Right lobe of liver (tissue), 4 donors: ENCODE results near the gene C4BPA.

Source experiments
- CTCF ChIP-seq, 4 donors: fragments of 200-600 bp in 3 of 4; fragments of 450-650 bp in 1 of 4; IDR thresholded peaks; one replicate each; pipeline versions ENCODE4 v1.5.1 to v1.8.0; 2016 to 2022; ENCODE audit warnings: antibody characterized with exemption in 4 of 4, mild to moderate bottlenecking in 2 of 4
- POLR2A ChIP-seq: fragments of 450-650 bp; IDR thresholded peaks from one replicate; pipeline ENCODE4 v1.6.1; 2017; ENCODE audit warnings: antibody characterized with exemption, mild to moderate bottlenecking
- donor health status: DM: no; HTN: no; CAD: no.
- donor health status: DM: no; HTN: no; CAD: no.
- donor health status: DM: no; HTN: yes; CAD: no.

GRCh38 chr1:207140536-207140935, 36.5 kb downstream of the C4BPA start:
- TF ChIP-seq CTCF (IDR thresholded peaks at IDR 0.05) (no peak), POLR2A (no peak)
